ENCODE data around the gene SYAP1. TPM values are rescaled to one million over a fixed set of nuclear protein-coding genes. Genes with fewer than 3 reads are reported as not detected.

Gene SYAP1
- total RNA-seq, 1 donor from 2014 or later, result 39.7 TPM

DNA sequence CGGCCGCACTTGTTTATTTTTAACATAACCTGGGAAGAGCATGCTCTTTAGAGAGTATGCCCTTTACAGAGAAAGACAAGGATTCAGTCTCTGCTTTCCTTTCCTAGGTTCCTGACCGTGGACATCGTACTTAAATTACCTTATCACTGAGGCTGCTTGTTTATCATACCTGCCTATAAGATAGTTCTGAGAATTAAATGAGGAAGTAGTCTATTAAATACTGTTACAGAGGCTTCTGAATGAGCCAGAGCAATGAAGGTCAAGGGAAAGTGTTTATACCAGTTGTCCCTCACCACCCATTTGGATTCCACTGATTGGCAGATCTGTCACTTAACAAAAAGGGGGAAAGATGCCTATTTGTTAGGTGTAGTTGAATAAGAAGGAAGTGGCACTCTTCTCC lies 76.9 kb downstream of the SYAP1 start:
- H3K27me3 Mint-ChIP-seq (ENCODE audit: insufficient read depth, low read depth), result peaks cover 4% of the 10 kb centered on the region
- no peaks in the 10 kb centered on the region for H3F3A ChIP-seq (ENCODE audit: low read depth)
- peaks cover 96% of the 10 kb centered on the region for H3K79me2 ChIP-seq (ENCODE audit: low read depth)
- H3K36me3 ChIP-seq, result peaks cover 5% of the 10 kb centered on the region
- DNase-seq (ENCODE audit: low spot score), result no peak
- H2AFZ ChIP-seq (replicated peaks), result no peak overlapping the region
- H3K4me1 Mint-ChIP-seq, result no peaks in the 10 kb centered on the region
- H3K36me3 Mint-ChIP-seq, result peaks cover 27% of the 10 kb centered on the region
- H3K27ac Mint-ChIP-seq, result no peak overlapping the region
- H3K9me3 Mint-ChIP-seq, result no peaks in the 10 kb centered on the region
- no peak overlapping the region for H3K4me2 ChIP-seq
- H3K9ac ChIP-seq, result no peak overlapping the region
- H3K4me3 Mint-ChIP-seq, result no peak overlapping the region
- H4K20me1 ChIP-seq (ENCODE audit: low read depth), result peaks cover 14% of the 10 kb centered on the region
- H3K27ac ChIP-seq, result no peak overlapping the region
- TF ChIP-seq CTCF (IDR thresholded peaks at IDR 0.05) (no peak), EZH2 (IDR thresholded peaks at IDR 0.05) (no peak), EZH2phosphoT487 (IDR thresholded peaks at IDR 0.05) (no peak)
- no peaks in the 10 kb centered on the region for H3K9me3 ChIP-seq (ENCODE audit: low read depth)
- H3K27me3 ChIP-seq, result no peaks in the 10 kb centered on the region
- no peak overlapping the region for H3K4me3 ChIP-seq
- no peaks in the 10 kb centered on the region for H3K4me1 ChIP-seq

GRCh38 chrX:16797358-16797757 lies 77.9 kb downstream of the SYAP1 start:
- Histone ChIP-seq H4K20me1 (ENCODE audit: low read depth) (peaks cover 7% of the 10 kb centered on the region), H3K4me3 (no peak overlapping the region), H3K27ac (no peak overlapping the region), H3K9me3 (ENCODE audit: low read depth) (no peaks in the 10 kb centered on the region), H3K9ac (no peak overlapping the region), H3F3A (ENCODE audit: low read depth) (no peaks in the 10 kb centered on the region), H3K36me3 (peaks cover 5% of the 10 kb centered on the region), H3K27me3 (no peaks in the 10 kb centered on the region), H3K4me1 (no peaks in the 10 kb centered on the region), H2AFZ (replicated peaks) (no peak overlapping the region), H3K4me2 (no peak overlapping the region), H3K79me2 (ENCODE audit: low read depth) (peaks cover 94% of the 10 kb centered on the region)
- TF ChIP-seq EZH2phosphoT487 (IDR thresholded peaks at IDR 0.05) (no peak), CTCF (IDR thresholded peaks at IDR 0.05) (no peak), EZH2 (IDR thresholded peaks at IDR 0.05) (no peak)
- Mint-ChIP-seq H3K36me3 (peaks cover 25% of the 10 kb centered on the region), H3K27me3 (ENCODE audit: insufficient read depth, low read depth) (peaks cover 3% of the 10 kb centered on the region), H3K4me1 (no peaks in the 10 kb centered on the region), H3K9me3 (no peaks in the 10 kb centered on the region), H3K4me3 (no peak overlapping the region), H3K27ac (no peak overlapping the region)
- no peak for DNase-seq (ENCODE audit: low spot score)

DNA sequence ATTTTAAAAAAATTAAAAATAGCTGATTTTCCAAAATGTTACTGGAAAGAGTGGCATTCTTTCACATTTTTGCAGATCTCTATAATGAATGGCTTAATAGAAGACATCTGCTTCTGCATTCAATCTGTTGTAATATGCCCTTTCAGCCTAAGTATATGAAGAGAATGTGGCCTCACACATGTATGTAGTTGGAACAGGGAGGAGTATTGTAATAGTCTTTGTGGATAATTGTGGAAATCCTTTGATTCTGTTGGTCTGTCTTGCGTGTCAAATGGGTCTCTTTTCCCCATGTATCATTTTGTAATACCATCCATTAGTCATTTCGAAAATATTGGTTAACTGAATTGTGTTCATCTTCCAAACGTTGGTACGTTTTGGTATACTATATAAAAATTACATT lies 78.4 kb downstream of the SYAP1 start:
- Histone ChIP-seq H3K27me3 (no peaks in the 10 kb centered on the region), H3K4me1 (no peaks in the 10 kb centered on the region), H3F3A (ENCODE audit: low read depth) (no peaks in the 10 kb centered on the region), H4K20me1 (ENCODE audit: low read depth) (peaks cover 6% of the 10 kb centered on the region), H2AFZ (replicated peaks) (no peak overlapping the region), H3K36me3 (peaks cover 5% of the 10 kb centered on the region), H3K4me3 (no peak overlapping the region), H3K79me2 (ENCODE audit: low read depth) (peaks cover 94% of the 10 kb centered on the region), H3K9me3 (ENCODE audit: low read depth) (no peaks in the 10 kb centered on the region), H3K9ac (no peak overlapping the region), H3K4me2 (no peak overlapping the region), H3K27ac (no peak overlapping the region)
- no peak overlapping the region for H3K4me3 Mint-ChIP-seq
- H3K27me3 Mint-ChIP-seq (ENCODE audit: insufficient read depth, low read depth), result peaks cover 3% of the 10 kb centered on the region
- no peak for DNase-seq (ENCODE audit: low spot score)
- no peak overlapping the region for H3K27ac Mint-ChIP-seq
- peaks cover 27% of the 10 kb centered on the region for H3K36me3 Mint-ChIP-seq
- TF ChIP-seq EZH2phosphoT487 (IDR thresholded peaks at IDR 0.05) (no peak), EZH2 (IDR thresholded peaks at IDR 0.05) (no peak), CTCF (IDR thresholded peaks at IDR 0.05) (no peak)
- no peaks in the 10 kb centered on the region for H3K9me3 Mint-ChIP-seq
- no peaks in the 10 kb centered on the region for H3K4me1 Mint-ChIP-seq

Data from neural progenitor cell (in vitro differentiated cells).